ENCODE results near the gene PRX.

DNA sequence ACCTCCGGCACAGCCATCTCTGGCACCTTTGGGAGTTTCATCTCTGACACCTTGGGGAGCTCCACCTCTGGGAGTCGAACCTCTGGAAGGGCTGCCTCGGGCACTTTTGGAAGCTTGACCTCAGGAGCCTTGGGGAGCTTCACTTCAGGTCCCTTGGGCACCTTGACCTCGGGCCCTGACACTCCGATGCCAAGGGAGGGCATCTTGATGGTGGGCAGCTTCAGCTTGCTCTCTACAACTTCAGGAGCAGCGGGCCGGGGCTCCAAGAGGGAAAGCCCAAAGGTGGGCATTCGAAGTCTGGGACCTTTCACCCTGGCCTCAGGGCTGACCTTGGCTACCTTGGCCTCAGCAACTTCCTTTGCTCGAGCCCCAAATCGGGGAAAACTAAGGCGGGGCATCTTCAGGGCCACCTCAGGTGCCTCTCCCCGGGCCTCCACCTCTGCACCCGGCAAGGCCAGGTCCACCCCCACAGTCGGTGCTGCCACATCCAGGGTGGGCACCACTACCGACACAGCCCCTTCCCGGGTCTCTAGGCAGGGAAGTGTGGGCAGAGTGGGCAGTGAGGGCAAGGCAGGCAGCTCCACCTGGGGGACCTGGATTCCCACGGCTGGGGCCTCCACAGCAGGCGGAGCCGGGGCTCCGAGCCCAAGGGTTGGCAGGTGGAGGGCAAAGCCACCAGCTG, 16.2 kb downstream of the PRX start:
- TF ChIP-seq POLR2A (IDR thresholded peaks at IDR 0.05; ENCODE audit: low read length) (no peak), GATA1 (IDR thresholded peaks at IDR 0.05; ENCODE audit: low read depth, low read length) (no peak)

All from erythroblast (primary cell).